ENCODE data around the gene BCL7C.
"Not testable (repeated sequence)": the region's sequence is repeated elsewhere in the genome, so short reads cannot be mapped to it uniquely, and the experiment has no call there.

Gene BCL7C

DNA sequence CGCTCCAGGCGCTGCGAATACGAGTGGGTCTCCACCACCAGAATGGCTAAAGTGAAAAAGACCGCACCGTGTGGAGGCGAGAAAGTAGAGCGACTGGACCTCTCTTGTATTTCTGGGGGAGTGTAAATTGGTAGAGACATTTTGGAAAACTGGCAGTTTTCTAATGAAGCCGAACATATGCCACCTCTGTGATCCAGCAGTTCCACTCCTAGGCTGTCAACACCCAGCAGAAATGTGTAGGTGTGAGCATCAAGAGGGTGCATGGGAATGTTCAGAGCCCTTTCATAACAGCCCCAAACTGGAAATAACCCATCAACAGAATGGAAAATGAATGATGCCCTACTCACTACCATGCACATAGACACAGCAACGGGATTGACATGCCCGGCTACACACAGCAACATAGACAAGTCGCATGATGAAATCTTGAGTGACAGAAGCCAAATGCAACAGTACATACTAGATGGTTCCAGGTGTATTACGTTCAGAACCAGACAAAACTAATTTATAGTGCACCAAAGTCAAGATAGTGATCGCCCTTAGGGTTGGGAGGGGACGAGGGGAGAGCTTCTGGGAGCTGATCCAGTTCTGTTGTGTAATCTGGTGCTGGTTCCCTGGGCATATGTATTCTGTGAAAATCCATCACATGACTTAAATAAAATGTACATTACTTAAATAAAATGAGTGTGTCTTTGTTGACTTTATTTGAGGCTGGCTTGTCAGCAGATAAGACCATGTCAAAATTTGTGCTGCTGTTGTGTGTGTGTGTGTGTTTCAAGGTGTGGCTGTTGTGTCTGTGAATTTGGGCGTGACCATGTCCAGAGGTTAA is 877 bp upstream of the BCL7C start:
- no peak for DNase-seq

DNA sequence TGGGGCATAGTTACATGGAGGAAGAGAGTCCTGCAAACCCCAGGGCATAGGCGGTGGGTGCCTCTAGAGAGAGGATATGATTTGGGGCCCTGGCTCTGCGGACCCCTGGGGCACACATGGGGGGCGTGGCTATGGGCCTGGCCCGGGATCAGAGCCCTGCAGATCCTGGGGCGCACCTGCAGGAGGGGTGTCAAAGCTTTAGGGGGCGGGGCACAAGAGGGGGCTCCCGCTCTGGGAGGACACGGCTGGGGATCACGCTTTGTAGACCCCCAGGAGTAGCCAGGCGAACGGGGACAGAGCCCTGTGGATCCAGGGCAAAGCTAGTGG is 497 bp downstream of the BCL7C start:
- DNase-seq: no peak

DNA sequence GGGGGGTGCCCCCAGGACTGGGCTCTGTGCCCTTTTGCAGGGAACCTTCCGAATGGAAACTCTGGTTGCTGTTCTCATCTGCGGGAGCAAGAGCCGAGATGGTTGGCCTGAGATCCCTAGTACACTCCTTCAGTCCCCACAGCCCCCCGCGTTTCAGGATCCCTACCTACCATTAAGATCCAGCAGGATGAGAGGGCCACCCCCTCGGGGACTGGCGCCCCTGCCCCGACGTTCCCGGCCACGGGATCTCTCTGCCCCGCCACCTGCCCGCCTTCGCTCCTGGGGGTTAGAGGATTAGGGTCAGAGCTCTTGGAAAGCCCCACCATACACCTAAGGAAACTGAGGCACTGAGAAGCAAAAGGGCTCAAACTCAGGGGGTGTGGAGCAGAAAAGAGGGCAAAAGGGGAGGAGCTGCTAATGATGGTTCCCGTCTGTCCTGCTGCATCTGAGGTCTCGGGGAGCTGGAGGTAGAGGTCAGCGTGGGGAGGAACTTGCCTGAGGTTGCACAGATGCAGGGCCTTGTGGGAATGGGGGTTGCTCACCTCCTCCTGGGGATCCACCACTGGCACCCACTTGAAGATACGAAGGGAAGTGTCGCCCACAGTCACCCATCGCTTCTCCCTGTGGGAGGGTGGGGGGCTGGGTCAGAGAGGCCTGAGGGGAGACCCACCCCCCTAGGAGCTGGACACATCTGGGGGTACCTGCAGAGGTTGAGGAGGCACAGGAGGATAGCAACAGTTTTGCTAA is 1.0 kb downstream of the BCL7C start:
- DNase-seq: no peak

DNA sequence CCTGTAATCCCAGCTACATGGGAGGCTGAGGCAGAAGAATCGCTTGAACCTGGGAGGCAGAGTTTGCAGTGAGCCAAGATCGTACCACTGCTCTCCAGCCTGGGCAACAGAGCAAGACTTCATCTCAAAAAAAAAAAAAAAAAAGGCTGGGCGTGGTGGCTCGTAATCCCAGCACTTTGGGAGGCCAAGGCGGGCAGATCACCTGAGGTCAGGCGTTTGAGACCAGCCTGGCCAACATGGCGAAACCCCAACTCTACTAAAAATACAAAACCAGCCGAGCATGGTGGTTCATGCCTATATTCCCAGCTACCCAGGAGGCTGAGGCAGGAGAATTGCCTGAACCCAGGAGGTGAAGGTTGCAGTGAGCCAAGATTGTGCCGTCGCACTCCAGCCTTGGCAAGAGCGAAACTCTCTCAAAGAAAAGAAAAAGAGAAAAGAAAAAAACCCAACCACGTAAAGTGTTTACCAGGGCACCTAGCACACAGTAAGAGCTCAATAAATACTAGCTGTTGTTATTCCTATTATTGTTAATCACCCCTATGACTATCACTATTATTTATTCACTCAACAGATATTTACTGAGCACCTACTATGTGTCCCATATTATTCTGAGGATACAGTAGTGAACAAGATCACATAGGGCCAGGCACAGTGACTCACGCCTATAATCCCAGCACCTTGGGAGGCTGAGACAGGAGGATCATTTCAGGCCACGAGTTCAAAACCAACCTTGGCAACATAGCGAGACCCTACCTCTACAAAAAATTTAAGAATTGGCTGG is 2.6 kb downstream of the BCL7C start:
- DNase-seq: not testable (repeated sequence)

DNA sequence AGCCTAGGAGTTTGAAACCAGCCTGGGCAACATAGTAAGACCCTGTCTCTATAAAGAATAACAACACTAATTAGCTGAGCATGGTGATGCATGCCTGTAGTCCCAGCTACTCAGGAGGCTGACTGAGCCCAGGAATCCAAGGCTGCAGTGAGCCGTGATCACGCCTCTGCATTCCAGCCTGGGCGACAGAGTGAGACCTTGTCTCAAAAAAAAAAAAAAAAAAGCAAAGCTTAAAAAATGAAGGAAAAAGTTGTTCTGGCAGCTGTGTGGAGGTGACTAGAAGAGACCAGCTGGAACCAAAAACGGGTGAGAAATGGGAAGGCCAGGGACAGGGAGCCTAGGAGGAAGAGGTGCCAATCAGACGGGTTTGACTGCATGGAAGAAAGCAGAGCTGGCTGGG is 4.2 kb downstream of the BCL7C start:
- DNase-seq: no peak

DNA sequence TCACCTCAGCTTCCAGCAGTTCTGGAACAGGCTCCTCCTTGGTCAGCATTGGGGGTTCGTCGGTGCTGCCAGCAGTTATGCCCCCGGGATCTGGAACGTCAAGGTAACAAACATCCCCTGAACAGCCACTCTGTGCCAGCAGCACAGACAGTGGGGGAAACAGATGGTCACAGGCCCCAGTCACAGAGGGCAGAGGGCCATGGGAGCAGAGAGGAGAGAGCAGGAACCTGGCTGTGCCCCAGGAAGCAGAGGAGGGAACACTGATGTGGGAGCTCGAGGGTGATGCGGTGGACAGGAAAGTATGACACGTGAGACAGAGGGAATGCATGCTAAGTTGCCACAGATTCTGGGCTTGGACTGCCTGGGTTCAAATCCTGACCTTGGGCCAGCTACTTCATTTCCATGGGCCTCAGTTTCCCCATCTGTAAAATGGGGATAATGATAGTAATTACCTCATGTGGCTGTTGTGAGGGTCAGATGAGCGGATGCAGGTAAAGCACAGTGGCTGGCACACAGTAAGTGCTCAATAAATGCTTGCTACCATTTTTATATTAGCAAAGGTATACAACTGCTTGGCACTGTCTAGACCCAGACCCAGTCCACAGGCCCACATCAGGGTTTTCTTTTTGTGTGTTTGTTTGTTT is 4.9 kb downstream of the BCL7C start:
- no peak for DNase-seq

DNA sequence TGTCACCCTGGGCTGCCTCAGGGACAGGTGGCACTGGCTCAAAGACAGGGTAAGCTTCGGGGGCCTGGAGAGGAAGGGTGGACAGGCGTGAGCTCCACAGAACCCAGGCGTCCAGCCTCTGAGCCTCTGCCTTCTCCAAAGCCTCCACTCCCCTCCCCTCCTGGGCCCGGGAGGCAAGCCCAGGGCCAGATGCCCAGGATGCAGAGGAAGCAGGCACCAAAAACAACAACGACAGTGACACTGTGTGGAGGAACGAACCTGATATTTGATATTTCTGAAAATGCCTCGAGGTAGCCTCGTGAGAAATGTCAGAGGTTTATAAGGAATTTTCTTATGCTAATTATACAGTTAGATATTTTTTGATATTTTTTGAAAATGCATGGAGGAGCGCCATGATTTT is 6.0 kb downstream of the BCL7C start:
- DNase-seq: no peak

DNA sequence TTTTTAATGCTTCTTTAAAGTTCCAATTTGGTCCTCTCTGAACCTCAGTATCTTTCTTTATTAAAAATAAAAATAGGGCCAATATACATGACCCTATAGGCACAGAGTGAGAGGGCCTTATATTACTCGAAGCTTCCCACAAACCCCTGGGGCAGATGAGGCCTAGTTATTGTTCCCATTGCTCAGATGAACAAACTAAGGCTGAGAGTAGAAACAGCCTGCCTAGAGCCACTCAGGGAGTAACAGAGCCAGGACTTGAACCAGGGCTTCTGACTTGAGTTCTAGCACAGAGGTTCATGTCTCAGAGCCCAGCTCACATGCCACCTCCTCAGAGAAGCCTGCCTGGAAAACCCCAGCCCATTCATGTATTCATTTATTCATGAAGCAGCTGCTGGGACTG is 7.7 kb downstream of the BCL7C start:
- no peak for DNase-seq

DNA sequence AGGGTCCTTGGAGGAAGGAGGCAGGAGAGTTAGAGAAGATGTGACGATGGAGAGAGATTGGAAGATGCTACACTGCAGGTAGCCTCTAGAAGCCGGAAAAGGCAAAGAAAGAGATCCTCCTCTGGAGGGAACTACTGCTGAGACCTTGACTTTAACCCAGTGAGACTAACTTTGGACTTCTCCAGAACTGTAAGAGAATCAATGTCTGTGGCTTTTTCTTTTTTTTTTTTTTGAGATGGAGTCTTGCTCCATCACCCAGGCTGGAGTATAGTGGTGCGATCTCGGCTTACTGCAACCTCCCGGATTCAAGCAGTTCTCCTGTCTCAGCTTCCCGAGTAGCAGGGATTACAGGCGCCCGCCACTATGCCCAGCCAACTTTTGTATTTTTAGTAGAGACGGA is 8.7 kb downstream of the BCL7C start:
- no peak for DNase-seq

DNA sequence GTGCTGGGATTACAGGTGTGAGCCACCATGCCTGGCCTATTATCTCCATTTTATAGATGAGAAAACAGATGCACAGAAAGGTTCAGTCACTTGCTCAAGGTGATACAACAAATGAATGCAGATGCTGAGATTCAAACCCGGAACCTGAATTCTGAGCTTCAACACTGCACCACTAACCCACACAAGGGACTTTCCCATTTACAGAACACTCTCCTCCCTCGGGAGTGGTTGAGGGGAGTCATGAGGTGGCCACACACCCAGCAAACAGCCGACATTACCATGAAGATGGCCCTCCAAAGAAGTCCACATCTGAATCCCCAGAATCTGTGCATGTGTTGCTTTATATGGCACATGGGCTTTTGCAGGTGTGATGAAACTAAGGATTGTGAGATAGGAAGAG is 9.1 kb downstream of the BCL7C start:
- DNase-seq: no peak

DNA sequence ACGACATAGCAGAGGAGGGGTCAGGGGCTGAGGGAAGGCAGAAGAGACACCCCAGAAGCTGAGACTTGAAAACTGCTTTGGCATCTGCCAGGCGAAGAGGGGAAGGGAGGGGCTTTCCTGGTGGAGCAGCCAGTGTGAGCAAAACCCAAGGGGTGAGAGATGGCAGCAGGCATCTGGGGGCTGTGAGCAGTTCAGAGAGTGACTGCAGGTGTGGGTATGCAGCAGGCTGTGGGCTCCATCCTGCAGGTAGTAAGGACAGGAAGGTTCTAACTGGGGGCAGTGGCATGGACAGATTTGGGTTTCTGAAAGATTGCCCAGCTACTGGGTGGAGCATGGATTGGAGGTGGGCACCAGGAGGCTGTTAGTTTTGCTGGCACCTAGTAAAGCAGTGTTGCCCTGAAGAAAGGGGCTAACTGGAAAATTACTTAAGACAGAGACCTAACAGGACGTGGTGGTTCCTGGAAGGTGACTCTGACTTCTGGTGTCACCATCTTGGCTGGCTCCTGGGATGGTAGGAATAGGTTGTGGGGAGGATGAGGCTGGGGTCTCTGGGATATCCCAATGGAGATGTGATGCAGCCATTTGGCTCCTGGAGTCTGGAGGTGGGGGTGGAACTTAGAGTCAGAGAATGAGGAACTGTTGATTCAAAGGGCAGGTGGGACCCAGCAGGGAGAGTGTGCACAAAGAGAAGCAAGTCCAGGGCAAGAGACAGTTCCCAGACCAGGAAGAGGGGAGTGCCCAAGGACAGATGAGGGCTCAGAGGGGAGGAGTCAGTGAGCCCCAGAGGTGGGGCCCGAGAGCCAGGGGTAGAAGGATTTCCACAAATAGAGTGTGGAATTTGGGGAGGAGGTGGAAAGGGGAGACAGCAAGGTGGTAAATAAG is 11.2 kb downstream of the BCL7C start:
- DNase-seq: no peak

DNA sequence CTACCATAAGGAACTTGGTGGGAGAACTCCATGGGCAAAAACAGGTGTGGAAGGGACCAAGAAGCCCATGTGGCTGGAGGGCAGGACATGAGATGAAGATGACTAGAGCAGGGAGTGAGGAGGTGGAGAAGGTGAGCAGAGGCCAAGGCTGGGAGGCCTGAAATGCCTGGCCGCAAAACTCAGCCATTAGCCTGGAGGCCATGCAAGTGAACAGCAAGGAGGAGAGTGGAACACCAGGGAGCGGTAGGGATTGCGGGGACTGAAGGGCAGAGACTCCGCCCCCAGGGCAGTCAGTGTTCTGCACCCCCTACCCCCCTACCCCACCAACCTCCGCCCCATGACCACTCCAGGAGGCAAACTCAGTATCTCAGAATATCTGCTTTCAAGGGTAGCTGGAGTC is 17.0 kb downstream of the BCL7C start:
- no peak for DNase-seq

DNA sequence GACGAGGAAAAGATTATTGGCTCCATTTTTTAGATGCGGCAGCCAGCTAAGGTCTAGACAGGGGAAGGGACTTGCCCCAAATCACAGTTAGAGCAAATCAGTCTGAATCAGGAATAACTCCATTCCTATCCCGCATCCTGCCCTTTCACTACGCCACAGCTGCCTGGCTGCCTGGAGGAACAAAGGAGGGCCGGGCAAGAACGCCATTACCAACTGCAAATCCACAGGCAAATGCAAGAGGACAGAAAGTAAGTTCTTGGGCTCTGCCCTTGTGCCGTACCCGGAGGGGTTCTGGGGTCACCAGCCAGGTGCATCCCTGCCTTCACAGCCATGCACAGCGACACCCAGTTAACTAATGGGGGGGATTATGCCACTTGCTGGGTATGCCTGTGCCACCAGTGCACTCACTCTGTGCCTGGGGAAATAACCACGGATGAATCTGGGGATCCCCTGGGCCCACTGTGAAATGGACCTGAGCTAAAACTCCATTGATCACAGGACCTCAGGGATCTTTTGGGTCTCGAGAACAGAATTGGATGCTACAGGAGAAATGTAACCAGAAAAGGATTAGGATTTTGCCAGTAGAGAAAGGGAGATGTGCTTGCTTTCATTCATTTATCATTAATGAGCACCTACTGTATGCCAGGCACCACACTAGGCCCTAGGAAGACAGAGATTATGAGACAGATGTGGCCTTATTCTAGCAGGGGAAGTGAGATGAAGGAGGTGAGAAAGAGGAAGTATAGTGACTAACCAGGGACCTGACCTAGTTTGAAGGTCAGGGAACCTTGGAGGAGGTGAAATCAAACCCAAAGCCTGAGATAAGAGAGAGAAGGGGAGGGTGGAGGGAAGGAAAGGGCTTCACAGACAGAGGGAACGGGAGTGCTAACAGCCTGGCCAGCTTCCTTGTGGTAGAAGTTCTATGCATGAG is 17.7 kb downstream of the BCL7C start:
- DNase-seq: peak; percentile 59

DNA sequence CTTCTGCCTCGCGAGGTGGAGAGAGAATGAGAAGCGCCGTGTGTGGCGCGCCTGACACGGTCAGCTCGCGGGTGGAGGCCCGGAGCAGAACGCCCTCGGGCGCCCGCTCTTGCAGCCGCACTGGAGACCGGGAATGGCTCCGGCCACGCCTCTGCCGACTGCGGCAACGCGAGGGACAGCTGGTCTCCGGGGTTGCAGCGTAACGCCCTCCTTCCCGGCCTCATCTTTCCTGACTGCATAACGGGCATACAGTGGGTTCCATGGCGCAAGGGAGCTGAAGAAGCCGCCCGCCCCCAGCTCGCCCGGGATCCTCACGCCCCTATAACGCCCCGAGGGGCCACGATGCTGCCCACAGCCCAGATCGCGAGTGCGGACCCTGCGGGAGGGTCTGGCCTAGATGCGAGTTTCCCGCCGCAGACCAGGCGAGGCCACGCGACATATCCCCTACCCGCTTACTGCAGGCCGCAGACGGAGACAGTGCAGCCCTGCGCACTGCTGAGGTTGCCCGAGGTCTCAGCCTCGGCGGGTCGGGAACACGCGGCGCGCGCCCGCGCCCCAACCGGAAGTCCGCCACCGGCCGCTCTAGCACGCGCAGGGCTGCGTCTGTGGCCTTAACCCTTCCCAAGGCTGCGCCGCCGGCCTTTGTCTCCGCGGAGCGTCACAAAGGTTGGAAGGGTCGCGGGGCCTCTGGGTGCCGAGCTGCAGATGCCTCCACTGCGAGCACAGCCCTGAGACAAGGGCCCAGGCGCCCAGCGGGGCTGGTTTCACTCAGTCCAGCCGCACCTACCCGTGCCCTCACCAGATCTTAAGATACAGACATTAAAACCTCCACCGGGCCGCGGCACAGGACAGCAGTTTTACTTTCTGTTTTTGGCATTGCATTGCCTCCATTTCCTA is 18.8 kb downstream of the BCL7C start:
- DNase-seq: peak; percentile 91

DNA sequence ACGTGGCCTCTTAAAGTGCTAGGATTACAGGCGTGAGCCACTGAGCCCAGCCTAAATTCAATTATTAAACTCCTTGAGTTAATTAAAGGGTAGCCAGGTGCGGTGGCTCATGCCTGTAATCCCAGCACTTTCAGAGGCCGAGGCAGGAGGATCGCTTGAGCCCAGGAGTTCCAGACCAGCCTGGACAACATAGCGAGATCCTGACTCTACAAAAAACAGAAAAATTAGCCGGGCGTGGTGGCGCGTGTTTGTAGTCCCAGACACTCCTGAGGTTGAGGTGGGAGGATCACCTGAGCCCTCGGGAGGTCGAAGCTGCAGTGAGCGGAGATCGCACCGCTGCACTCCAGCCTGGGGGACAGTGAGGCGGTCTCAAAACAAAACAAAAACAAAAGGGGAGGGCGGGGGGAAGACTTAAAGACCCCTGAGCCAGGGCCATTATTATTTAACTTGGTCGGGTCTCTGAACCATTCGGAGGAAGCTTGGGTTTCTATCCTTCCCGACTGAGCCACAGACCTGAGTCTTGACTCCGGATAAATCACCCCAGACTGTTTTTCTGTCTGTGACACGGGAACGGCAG is 19.5 kb downstream of the BCL7C start:
- no peak for DNase-seq

DNA sequence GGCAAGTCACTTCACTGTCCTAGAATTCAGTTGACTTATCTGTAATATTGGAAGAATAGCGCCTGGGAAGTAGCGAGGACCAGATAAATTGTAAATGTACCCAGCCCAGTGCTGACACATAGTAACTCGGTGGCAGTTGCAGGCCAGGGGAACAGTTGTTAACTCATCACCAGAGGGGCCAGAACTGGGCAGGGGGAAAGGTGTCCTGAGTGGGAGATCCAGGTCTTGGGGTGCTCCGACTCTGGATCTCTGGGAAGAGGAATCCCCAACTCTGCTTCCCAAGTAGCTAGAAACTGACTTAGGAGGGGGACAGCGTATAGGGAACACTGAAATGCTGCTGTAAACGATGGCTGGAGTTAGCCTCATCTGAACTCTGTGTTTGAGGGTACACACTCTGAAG is 23.0 kb downstream of the BCL7C start:
- DNase-seq: no peak

DNA sequence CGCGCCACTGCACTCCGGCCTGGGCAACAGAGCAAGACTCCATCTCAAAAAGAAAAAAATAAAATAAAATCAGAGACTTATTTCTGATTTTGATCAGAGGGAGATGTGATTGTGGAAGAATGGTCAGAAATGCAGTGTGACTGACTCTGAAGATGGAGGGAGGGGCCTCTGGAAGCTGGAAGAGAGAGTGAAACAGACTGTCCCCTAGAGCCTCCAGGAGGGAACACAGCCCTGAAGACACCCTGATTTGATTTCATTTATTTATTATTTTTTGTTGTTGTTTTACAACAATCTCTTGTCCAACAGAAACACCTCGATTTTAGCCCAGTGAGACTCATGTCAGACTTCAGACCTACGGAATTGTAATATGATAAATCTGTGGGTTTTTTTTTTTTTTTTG is 26.1 kb downstream of the BCL7C start:
- no peak for DNase-seq

DNA sequence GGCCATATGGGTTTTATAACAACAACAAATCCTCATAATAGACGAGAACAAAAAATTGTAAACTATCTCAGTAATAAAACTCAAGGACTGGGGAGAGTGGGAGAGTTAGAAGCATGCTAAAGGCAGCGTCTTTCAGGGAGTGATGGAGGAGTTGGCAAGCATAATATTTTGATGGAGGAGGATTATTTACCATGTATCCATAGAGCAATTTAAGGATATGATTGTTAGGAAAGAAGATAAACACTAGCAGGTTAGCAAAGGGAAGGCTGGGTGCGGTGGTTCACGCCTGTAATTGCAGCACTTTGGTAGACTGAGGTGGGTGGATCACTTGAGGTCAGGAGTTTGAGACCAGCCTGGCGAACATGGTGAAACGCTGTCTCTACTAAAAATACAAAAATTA is 27.8 kb downstream of the BCL7C start:
- no peak for DNase-seq

DNA sequence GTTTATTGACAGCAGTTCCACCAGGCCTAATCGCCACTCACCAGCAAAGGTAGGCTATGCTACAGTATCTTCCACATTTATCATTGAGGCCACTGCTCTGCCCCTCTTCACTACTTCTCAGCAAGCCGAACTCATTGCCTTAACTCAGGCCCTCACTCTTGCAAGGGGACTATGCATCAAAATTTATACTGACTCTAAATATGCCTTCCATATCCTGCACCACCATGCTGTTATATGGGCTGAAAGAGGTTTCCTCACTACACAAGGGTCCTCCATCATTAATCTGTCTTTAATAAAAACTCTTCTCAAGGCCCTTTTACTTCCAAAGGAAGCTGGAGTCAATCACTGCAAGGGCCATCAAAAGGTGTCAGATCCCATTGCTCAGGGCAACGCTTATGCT is 30.7 kb downstream of the BCL7C start:
- DNase-seq: not testable (repeated sequence)

DNA sequence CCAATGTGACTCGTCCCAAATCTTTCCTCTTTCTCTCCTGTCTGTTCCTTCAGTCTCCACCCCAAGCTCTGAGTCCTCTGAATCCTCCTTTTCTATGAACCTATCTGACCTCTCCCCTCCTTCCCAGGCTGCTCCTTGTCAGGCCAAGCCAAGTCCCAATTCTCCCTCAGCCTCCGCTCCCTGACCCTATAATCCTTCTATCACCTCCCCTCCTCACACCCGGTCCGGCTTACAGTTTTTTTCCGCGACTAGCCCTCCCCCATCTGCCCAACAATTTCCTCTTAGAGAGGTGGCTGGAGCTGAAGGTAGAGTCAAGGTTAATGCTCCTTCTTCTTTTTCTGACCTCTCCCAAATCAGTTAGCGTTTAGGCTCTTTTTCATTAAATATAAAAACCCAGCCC is 33.1 kb downstream of the BCL7C start:
- not testable (repeated sequence) for DNase-seq
